OCI-LY7 (cell line): Measurements from ENCODE around the gene SPOCK1.

Source experiments
- CTCF ChIP-seq: fragments of 200-600 bp; sonication (generic); conservative IDR thresholded peaks from 2 replicates; pipeline ENCODE4 v1.5.1; 2014; ENCODE audit warnings: mild to moderate bottlenecking, antibody characterized with exemption, low read length, moderate library complexity, mixed read lengths
- EZH2phosphoT487 ChIP-seq: fragments of 200-600 bp; sonication (generic); IDR thresholded peaks from 2 replicates; pipeline ENCODE4 v1.6.1; 2018; ENCODE audit warnings: low read depth, borderline replicate concordance, mild to moderate bottlenecking, mixed run types, antibody characterized with exemption, low read length, moderate library complexity, mixed read lengths

DNA sequence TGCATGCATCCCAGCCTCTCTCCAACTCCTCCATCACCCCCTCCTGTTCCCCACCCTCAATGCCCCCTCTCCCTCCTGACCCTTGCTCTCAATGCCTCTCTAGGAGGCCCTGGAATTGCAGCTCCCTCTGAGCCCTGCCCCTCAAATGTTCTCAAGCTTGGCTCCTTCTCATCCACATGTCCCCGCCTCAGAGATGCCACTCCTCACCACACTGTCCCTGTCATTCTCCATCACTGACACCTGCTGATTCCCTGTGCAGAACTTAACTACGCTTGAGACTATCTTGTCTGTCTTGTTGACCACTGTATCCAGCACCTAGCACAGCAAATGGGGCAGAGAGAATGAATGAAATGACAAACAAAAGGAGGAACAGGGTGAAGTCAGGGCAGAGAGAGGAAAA is 314.4 kb downstream of the SPOCK1 start:
- TF ChIP-seq CTCF (no peak), EZH2phosphoT487 (no peak)
